IgD-negative memory B cell (primary cell): Measurements from ENCODE around the gene NLRP14. TPM values are rescaled to one million over a fixed set of nuclear protein-coding genes. Genes with fewer than 3 reads are reported as not detected.

ENCODE experiments used
- H3K27ac Mint-ChIP-seq, 3 donors: one replicate each; pipeline ENCODE4 v1.8.0; 2020 to 2022; ENCODE audit warnings: mild to moderate bottlenecking in 3 of 3, mixed read lengths in 3 of 3, moderate library complexity in 1 of 3
- H3K27me3 Mint-ChIP-seq: one replicate; pipeline ENCODE4 v1.8.0; 2021; ENCODE audit warnings: mixed read lengths
- H3K36me3 Mint-ChIP-seq: one replicate; pipeline ENCODE4 v1.8.0; 2020; ENCODE audit warnings: mild to moderate bottlenecking, mixed read lengths
- H3K4me1 Mint-ChIP-seq, 3 donors: one replicate each; pipeline ENCODE4 v1.8.0; 2020 to 2022; ENCODE audit warnings: mixed read lengths in 3 of 3, mild to moderate bottlenecking in 1 of 3
- H3K4me3 Mint-ChIP-seq, 4 donors: one replicate each; pipeline ENCODE4 v1.8.0; 2020 to 2022; ENCODE audit warnings: mild to moderate bottlenecking in 4 of 4, mixed read lengths in 4 of 4, moderate library complexity in 3 of 4
- H3K9me3 Mint-ChIP-seq, 3 donors: one replicate each; pipeline ENCODE4 v1.8.0; 2020 to 2021; ENCODE audit warnings: mixed read lengths in 3 of 3, mild to moderate bottlenecking in 1 of 3
- polyA plus RNA-seq: library from polyadenylated mRNA; unstranded; fragments of 300-500 nt; fragmentation: Illumina TruSeq; gene quantifications from one replicate; pipeline ENCODE4 v1.2.3, GENCODE V29; 2021

Gene NLRP14
- polyA plus RNA-seq, 1 donor from 2014 or later = not detected

DNA sequence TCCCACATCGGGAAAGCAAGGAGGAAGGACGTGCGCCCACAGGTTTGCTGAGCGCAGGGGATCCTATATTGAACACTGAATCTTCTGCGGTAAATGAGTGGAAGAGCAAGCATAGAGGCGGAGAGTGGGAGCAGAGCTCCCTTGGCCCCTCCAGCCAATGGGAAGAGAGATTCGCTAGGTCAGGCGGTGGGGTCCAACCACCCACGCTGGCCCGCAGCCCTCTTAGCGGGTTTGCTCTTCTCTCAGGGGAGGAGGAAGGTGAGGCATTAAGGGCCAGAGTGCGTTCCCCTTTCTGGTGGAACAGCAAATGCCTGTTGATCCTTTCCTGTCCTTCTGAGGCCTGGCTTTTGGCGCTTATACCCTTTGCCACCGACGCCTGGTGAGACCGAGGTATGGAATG is 10.6 kb downstream of the NLRP14 start:
- H3K27ac Mint-ChIP-seq = no peak overlapping the region
- H3K9me3 Mint-ChIP-seq = no peaks in the 10 kb centered on the region
- no peaks in the 10 kb centered on the region for H3K4me1 Mint-ChIP-seq
- no peaks in the 10 kb centered on the region for H3K27me3 Mint-ChIP-seq
- H3K4me3 Mint-ChIP-seq = no peak overlapping the region
- no peaks in the 10 kb centered on the region for H3K36me3 Mint-ChIP-seq

- no peaks in the 10 kb centered on the region for H3K36me3 Mint-ChIP-seq
- no peaks in the 10 kb centered on the region for H3K27me3 Mint-ChIP-seq
- no peak overlapping the region for H3K4me3 Mint-ChIP-seq
- H3K9me3 Mint-ChIP-seq = no peaks in the 10 kb centered on the region
- H3K4me1 Mint-ChIP-seq = no peaks in the 10 kb centered on the region
- no peak overlapping the region for H3K27ac Mint-ChIP-seq
Measured at GRCh38 chr11:7031471-7031871, 11.2 kb downstream of the NLRP14 start.

DNA sequence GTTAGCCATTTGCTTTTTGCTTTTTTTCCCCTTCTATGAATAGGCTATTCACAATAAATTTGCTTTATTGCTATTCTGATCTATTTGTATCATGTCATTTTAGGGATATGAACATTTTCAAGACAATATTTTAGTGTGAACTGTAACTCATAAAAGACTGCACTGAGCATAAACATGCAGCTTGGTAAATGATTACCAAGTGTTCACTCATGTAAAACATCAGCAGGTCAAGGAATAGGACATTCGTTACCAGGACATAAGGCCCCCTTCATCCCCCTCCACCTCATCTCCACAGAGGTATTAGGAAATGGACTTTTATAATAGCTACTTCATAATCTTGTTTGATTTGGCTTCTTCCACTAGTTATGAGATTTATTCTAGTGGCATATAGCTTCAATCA is 12.4 kb downstream of the NLRP14 start:
- H3K4me3 Mint-ChIP-seq = no peak overlapping the region
- no peaks in the 10 kb centered on the region for H3K4me1 Mint-ChIP-seq
- H3K27ac Mint-ChIP-seq = no peak overlapping the region
- H3K9me3 Mint-ChIP-seq = no peaks in the 10 kb centered on the region
- H3K27me3 Mint-ChIP-seq = no peaks in the 10 kb centered on the region
- H3K36me3 Mint-ChIP-seq = no peaks in the 10 kb centered on the region

DNA sequence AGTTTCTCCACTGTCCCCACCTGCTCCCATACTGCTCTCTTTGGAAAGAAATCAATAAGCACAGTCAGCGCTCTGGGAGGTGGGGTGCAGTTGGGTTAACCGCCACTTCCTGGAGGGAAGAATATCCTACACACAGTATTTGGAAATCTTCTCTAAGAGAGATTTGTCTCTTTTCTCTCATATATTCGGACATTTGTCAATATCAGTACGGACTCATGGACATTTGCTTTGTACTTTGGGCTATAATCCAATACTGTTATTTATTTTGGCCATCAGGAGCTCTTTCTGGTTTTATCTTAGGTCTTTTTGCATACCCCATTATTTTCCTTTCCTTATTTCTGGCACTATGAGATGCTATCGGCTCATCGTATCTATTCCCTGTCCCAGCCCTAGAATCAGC is 13.7 kb downstream of the NLRP14 start:
- H3K9me3 Mint-ChIP-seq = no peaks in the 10 kb centered on the region
- no peak overlapping the region for H3K4me3 Mint-ChIP-seq
- no peak overlapping the region for H3K27ac Mint-ChIP-seq
- H3K36me3 Mint-ChIP-seq = no peaks in the 10 kb centered on the region
- H3K27me3 Mint-ChIP-seq = no peaks in the 10 kb centered on the region
- H3K4me1 Mint-ChIP-seq = no peaks in the 10 kb centered on the region

GRCh38 chr11:7046474-7047175 is 26.3 kb downstream of the NLRP14 start:
- no peaks in the 10 kb centered on the region for H3K36me3 Mint-ChIP-seq
- no peaks in the 10 kb centered on the region for H3K4me1 Mint-ChIP-seq
- no peaks in the 10 kb centered on the region for H3K9me3 Mint-ChIP-seq
- no peak overlapping the region for H3K27ac Mint-ChIP-seq
- peaks cover 1% of the 10 kb centered on the region for H3K27me3 Mint-ChIP-seq
- no peak overlapping the region for H3K4me3 Mint-ChIP-seq

DNA sequence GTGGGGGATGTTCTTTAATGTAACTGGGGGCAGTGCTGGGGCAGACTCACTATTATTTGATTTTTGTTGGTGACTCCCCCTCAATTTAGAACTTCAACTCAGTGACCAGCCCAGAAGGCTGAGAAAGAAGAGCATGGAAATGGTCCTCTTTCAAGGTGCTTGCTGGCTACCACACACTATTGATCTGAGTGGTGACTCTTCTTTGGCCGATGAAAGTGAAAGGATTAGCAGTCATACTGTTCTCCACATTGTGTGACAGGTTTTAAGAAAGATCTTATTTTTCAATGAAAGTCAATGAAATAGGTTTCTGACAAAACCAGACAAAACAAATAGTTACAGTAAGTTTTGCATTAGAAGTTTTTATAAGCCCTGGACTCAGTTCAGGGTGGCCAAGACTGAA is 29.9 kb downstream of the NLRP14 start:
- no peak overlapping the region for H3K27ac Mint-ChIP-seq
- no peaks in the 10 kb centered on the region for H3K4me1 Mint-ChIP-seq
- no peak overlapping the region for H3K4me3 Mint-ChIP-seq
- peaks cover 2% of the 10 kb centered on the region for H3K27me3 Mint-ChIP-seq
- H3K36me3 Mint-ChIP-seq = no peaks in the 10 kb centered on the region
- peaks cover 0 to 1% (median 0%) of the 10 kb centered on the region in 3 donors for H3K9me3 Mint-ChIP-seq

DNA sequence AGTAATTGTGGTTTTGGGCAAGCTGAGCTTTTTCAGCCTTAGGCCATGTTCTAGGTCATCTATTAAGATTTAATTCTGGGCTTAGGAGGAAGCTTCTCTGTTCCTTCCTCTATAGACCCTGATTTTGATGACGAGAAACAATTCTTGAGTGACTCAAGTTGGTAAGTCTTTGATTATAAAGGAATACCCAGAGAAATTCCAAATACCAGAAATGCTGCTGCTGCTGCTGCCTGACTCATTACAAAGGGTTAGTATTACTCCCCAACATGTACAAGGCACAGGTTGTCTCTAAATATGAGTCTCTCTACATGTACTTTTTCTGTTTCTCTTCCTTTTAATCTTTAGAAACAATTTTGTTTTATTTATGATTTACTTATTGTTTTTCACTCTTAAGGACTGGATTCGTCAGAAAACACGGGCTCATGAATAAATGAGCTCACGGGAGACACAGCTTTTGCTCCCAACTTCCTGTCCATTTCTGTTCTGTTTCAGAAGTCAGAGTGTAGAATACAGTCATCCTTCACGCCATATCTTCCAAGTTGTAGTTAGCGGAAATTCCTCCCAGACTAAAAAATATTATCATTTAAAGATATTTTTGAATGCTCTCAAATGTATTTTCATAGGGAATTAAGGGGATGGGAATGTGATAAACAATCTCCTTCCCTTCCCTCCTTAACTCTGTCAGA is 36.7 kb downstream of the NLRP14 start:
- peaks cover 7% of the 10 kb centered on the region for H3K27me3 Mint-ChIP-seq
- H3K27ac Mint-ChIP-seq = no peak overlapping the region
- no peak overlapping the region for H3K4me3 Mint-ChIP-seq
- peaks cover 0 to 1% (median 0%) of the 10 kb centered on the region in 3 donors for H3K9me3 Mint-ChIP-seq
- H3K36me3 Mint-ChIP-seq = no peaks in the 10 kb centered on the region
- H3K4me1 Mint-ChIP-seq = no peaks in the 10 kb centered on the region

DNA sequence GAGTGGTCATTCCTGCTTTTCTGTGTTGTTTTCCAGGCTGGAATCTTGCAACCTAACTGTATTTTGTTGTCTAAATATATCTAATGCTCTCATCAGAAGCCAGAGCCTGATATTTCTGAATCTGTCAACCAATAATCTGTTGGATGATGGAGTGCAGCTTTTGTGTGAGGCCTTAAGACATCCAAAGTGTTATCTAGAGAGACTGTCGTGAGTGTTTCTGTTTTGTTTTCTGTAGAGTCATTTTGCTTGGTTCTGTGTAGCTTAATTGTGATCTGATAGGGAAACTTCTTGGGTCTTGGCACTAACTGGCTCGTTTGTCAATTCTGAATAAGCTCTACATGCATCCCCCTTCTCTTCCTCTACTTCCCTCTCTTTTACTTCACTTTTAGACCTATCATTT is 37.4 kb downstream of the NLRP14 start:
- Mint-ChIP-seq H3K4me3 (no peak overlapping the region), H3K9me3 (peaks cover 0 to 1% (median 0%) of the 10 kb centered on the region in 3 donors), H3K4me1 (no peaks in the 10 kb centered on the region), H3K27ac (no peak overlapping the region), H3K36me3 (no peaks in the 10 kb centered on the region), H3K27me3 (peaks cover 7% of the 10 kb centered on the region)

DNA sequence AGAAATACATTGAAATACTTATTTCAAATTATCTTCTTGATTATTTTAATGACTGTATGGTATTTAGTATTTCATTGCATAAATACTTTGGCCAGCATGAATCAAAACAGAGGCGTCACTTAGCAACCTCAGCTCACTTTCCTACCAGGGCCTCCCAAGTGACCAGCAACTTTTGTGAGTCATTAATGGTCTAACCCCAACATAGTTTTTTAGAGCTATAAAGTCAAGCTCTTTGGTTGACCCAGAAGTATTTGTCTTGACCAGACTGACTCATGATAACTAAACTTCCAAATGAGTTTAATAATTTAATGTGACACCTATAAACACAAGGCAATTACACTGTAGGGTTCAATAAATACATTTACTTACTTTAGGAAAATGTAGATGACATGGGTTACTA is 40.6 kb downstream of the NLRP14 start:
- H3K36me3 Mint-ChIP-seq = no peaks in the 10 kb centered on the region
- H3K4me3 Mint-ChIP-seq = no peak overlapping the region

DNA sequence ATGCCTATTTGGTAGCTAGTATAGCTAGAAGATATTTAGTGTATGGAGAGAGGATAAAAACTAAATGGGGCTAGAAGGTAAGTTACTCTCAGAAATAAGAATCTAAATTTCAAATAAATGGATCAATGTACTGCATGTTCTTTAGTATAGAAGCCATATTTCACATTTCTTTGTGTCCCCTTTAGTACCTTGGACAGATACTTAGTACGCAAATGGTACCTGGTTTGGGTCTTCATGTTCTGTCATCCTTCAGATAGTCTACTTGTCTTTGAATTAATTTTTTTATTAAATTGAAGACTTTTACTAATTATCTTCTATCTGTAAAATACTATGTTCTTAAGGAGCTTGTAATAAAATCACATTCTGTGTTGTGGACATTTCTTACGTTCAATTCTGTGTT is 42.3 kb downstream of the NLRP14 start:
- Mint-ChIP-seq H3K27ac (no peak overlapping the region), H3K4me1 (no peaks in the 10 kb centered on the region)

More for the DNA sequence above, 40.6 kb downstream of the NLRP14 start:
- Mint-ChIP-seq H3K27me3 (peaks cover 5% of the 10 kb centered on the region), H3K9me3 (no peaks in the 10 kb centered on the region), H3K4me1 (no peaks in the 10 kb centered on the region), H3K27ac (no peak overlapping the region)

DNA sequence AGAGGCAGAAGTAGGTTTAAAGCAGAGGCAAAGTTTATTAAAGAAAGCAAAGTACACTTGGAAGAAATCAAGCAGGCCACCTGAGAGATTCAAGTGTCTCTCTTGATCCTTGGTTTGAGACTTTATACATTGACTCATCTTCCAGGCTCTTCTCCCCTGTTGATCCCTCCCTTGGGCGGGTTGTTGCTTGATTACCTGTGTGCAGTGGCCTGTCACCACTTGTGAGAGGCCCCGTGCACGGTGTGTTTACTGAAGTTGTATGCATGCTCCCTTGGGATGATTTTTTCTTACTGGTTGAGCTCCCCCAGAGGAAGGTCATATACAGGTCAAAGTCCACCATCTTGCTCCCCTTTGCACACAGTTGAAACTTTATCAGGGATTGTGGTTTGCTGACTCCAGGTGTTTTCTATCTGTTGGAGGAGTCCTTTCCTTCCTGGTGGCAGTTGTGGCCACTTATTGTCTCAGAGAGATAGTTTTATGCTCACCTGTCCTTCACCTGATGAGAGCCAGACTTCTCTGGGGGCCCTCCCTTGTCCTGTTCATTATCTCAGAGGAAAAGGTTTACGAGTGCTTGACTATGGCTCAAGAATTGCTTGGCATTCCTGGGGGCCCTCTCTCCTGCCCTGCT is 52.2 kb downstream of the NLRP14 start:
- Mint-ChIP-seq H3K4me1 (peaks cover 0 to 3% (median 0%) of the 10 kb centered on the region in 3 donors), H3K27ac (no peak overlapping the region), H3K9me3 (peaks cover 0 to 2% (median 0%) of the 10 kb centered on the region in 3 donors), H3K4me3 (no peak overlapping the region), H3K27me3 (peaks cover 6% of the 10 kb centered on the region), H3K36me3 (peaks cover 4% of the 10 kb centered on the region)

More for the DNA sequence above, 42.3 kb downstream of the NLRP14 start:
- H3K36me3 Mint-ChIP-seq = no peaks in the 10 kb centered on the region
- H3K9me3 Mint-ChIP-seq = peaks cover 0 to 3% (median 0%) of the 10 kb centered on the region in 3 donors
- peaks cover 5% of the 10 kb centered on the region for H3K27me3 Mint-ChIP-seq
- H3K4me3 Mint-ChIP-seq = no peak overlapping the region

DNA sequence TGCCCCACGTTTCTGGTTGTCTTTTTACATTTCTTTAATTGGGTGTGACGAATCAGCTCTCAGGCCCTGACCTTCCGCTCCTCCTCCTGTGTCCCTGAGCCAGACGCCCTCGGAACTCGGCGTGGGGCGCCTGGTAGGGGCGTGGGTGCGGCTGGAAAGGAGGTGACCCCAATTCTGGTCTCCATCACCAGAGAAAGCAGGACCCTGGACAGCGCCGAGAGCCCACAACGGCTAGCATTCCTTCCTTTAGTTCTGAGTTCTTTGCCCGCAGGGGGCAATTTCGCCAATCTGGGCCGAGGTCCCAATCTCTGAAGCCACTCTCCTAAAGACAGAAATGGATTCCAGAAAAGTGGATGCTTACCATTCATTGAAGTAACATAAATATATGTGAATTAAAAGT is 56.8 kb downstream of the NLRP14 start:
- no peak overlapping the region for H3K4me3 Mint-ChIP-seq
- H3K27me3 Mint-ChIP-seq = peaks cover 6% of the 10 kb centered on the region
- peaks cover 2% of the 10 kb centered on the region for H3K36me3 Mint-ChIP-seq
- H3K4me1 Mint-ChIP-seq = peaks cover 0 to 3% (median 0%) of the 10 kb centered on the region in 3 donors
- H3K9me3 Mint-ChIP-seq = peaks cover 0 to 12% (median 9%) of the 10 kb centered on the region in 3 donors
- H3K27ac Mint-ChIP-seq = no peak overlapping the region

DNA sequence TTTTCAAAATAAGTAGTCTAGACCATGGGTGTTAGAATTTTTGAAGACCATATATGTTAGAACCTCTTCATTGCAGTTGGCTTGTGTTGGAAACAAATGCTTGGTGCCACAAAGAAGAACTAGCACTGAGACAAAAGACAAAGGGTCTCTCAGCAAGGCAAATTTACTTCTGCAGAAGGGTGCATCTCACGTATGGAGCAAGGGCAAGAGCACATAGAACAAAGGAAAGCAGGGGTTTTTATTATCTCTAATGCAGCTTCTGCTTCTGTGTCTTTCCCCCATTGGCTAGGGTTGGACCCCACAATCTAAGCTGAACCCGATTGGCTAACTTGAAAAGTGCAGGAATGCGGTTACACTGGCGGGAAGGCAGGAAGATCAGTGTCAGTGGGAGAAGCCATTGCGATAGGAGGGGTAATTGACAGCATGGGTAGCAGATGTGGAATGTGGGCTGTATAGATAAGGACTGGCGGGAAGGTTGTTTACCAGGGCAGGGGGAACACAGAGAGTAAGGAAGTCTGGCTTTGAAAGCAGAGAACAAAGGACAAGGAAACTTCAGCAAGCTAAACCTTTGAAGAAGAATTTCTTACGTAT is 59.4 kb downstream of the NLRP14 start:
- H3K4me3 Mint-ChIP-seq = no peak overlapping the region
- H3K27me3 Mint-ChIP-seq = peaks cover 10% of the 10 kb centered on the region
- H3K4me1 Mint-ChIP-seq = no peaks in the 10 kb centered on the region
- peaks cover 0 to 12% (median 9%) of the 10 kb centered on the region in 3 donors for H3K9me3 Mint-ChIP-seq
- H3K27ac Mint-ChIP-seq = peak overlapping the region in 1 of 3 donors; percentile 78
- no peaks in the 10 kb centered on the region for H3K36me3 Mint-ChIP-seq

- Mint-ChIP-seq H3K27ac (no peak overlapping the region), H3K9me3 (peaks cover 0 to 12% (median 9%) of the 10 kb centered on the region in 3 donors), H3K4me1 (no peaks in the 10 kb centered on the region), H3K4me3 (no peak overlapping the region), H3K36me3 (no peaks in the 10 kb centered on the region), H3K27me3 (peaks cover 13% of the 10 kb centered on the region)
Measured at GRCh38 chr11:7080900-7081299, 60.6 kb downstream of the NLRP14 start.

- H3K4me1 Mint-ChIP-seq = no peaks in the 10 kb centered on the region
- no peak overlapping the region for H3K27ac Mint-ChIP-seq
- no peaks in the 10 kb centered on the region for H3K36me3 Mint-ChIP-seq
- no peak overlapping the region for H3K4me3 Mint-ChIP-seq
- H3K9me3 Mint-ChIP-seq = peaks cover 0 to 12% (median 9%) of the 10 kb centered on the region in 3 donors
- peaks cover 14% of the 10 kb centered on the region for H3K27me3 Mint-ChIP-seq
Measured at GRCh38 chr11:7081441-7081840, 61.2 kb downstream of the NLRP14 start.
